Activated T-cell treated with anti-CD3 and anti-CD28 coated beads, Interleukin-2, amount 50 U/mL, for 4 hours (primary cell): ENCODE measurements around the gene ZNF320. TPM values are rescaled to one million over a fixed set of nuclear protein-coding genes. Genes with fewer than 3 reads are reported as not detected.
"Not testable (repeated sequence)": the region's sequence is repeated elsewhere in the genome, so short reads cannot be mapped to it uniquely, and the experiment has no call there.

Experiments used
- ATAC-seq, 2 donors: fragments of 200-7000 bp; cut with Tn5 transposase; one replicate each; pipeline ENCODE4 v1.10.0; 2021
- DNase-seq: peaks from one replicate; pipeline ENCODE4 v3.0.0-alpha.2; 2020
- H3K27me3 Mint-ChIP-seq: one replicate; pipeline ENCODE4 v1.8.0; 2021; ENCODE audit warnings: low read depth, mixed read lengths
- H3K36me3 Mint-ChIP-seq: one replicate; pipeline ENCODE4 v1.8.0; 2022; ENCODE audit warnings: mixed read lengths; ENCODE audit not compliant: insufficient read depth
- H3K4me1 Mint-ChIP-seq: one replicate; pipeline ENCODE4 v1.8.0; 2021; ENCODE audit warnings: low read depth, mixed read lengths
- H3K4me3 Mint-ChIP-seq: one replicate; pipeline ENCODE4 v1.8.0; 2021; ENCODE audit warnings: mild to moderate bottlenecking, moderate library complexity, mixed read lengths
- H3K9me3 Mint-ChIP-seq: one replicate; pipeline ENCODE4 v1.8.0; 2021; ENCODE audit warnings: mixed read lengths
- total RNA-seq, 3 donors: library from RNA; stranded (reverse); gene quantifications; one replicate each; pipeline ENCODE4 v1.2.1, GENCODE V29; 2021

The ZNF320 gene
- total RNA-seq = 10 to 100 TPM in 1 of 3 donors, 1 to 10 TPM in 2; 3.0 to 10.9 (median 3.4) TPM

DNA sequence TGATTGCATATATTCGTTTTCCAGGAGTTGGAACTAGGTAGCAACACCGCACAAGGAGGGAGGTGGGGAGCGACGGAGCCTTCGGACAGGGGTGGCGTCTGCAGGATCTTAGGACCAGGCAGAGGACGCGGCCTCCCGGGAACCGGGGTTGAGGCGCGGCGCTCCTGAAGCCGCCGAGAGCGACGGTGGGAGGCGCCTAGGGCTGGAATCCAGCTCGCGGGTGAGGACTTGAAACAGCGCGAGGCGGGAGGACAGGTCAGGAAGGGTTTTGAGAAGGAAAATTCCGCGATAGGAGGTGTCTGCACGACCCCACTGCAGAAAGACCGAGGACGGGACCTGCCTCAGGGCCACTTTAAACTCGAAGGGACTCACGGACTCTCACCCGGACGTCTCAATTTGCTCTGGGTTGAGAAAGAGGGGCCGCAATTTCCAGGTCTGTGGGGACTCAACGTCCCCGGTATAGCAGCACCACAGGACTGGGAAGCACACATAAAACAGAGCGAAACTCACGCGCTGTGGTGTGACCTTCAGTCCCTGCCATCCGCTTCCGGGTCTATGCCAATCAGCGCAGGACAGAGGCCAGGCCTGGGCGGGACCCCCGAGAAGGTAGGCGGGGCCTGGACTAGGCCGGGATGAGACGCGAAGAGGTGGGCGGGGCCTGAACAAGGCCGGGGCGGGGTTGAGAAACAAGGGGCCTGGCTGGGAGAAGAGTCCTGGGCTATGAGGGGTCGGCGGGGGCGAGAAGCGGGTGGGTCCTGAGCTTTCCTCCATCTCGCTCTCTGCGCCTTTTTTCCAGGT, at the start of gene ZNF320:
ZNF320 (minus strand) TSS at position 498 of the 798 bp plus-strand sequence. CDS start 7,380 bp downstream, outside the sequence.
- Mint-ChIP-seq H3K4me1 (peaks cover 10% of the 10 kb centered on the region), H3K9me3 (peaks cover 8% of the 10 kb centered on the region), H3K27me3 (no peaks in the 10 kb centered on the region), H3K4me3 (peak within 1 kb of the TSS; percentile 90), H3K36me3 (peaks cover 26% of the 10 kb centered on the region)
- ATAC-seq = peak; percentile 100
- peak; percentile 89 for DNase-seq

DNA sequence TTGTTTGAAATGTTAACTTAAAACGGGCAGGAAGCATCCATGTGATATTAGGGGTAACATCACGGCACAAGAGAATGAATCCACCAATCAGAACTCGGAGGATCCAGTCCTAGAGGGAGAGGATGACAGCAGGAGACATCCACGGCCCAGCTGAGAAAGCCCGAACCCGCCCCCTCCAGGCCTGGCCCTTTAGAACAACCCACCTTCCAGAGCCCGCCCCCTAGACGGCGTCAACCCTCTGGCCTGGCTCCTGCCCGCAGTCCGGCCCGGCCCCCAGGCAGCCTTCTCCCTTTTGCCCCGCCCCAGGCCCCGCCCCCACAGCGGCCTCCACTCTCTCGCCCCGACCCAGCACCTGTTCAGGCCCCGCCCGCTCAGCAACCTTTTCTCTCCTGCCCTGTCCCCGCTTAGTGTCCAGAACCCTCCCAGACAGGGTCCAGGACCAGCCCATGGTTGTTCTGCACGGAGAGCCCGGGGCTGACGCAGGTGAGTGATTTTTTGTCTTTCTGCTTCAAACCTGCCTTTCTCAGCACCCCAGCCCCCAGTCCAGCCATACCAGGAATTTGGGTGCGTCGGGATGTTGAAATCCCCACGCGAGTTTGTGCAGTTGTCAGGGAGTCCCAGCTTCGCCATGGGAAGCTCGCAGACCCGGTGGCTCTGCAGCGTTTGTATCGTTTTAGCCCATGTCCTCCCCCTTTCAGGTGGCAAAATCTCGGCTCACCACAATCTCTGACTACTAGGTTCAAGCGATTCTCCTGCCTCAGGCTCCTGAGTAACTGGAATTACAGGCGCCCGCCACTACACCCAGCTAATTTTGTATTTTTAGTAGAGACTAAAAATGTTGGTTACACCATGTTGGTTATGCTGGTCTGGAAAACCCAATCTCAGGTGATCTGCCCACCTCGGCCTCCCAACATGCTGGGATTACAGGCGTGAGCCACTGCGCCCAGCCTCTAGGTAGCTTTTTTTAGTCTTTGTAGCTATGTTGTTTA, 49.2 kb upstream of the ZNF320 start:
- Mint-ChIP-seq H3K27me3 (no peaks in the 10 kb centered on the region), H3K4me1 (peaks cover 7% of the 10 kb centered on the region), H3K36me3 (peaks cover 25% of the 10 kb centered on the region), H3K4me3 (no peak overlapping the region), H3K9me3 (peaks cover 38% of the 10 kb centered on the region)
- ATAC-seq (no peak), DNase-seq (no peak)

DNA sequence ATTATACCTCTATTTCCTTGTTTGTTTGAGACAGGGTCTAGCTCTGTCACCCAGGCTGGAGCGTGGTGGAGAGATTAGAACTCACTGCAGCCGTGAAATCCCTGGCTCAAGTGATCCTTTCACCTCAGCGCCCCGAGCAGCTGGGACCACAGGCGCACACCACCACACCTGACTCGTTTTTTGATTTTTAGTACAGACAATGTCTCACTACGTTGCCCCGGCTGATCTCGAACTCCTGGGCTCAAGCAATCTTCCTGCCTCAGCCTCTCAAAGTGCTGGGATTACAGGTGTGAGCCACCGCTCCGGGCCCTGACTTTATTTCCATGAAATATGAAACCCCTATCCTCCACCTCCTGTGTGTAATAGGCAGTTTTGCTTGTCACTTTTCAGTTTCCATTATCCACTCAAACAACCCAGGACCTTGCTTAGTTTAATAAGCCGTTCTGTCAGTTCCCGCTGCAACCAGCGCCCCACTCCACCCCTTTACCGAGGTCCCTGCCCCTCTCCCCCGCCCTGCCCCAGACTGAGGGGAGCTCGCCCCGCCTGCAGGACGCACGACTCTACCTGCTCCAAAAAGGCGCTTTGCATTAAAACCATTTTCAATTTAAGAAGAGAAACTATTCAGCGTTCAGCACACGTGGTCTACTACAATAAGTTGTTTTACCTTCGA, 48.4 kb upstream of the ZNF320 start:
- no peak for DNase-seq
- no peak for ATAC-seq
- peaks cover 12% of the 10 kb centered on the region for H3K4me1 Mint-ChIP-seq
- H3K9me3 Mint-ChIP-seq = peaks cover 36% of the 10 kb centered on the region
- no peaks in the 10 kb centered on the region for H3K27me3 Mint-ChIP-seq
- no peak overlapping the region for H3K4me3 Mint-ChIP-seq
- H3K36me3 Mint-ChIP-seq = peaks cover 16% of the 10 kb centered on the region

DNA sequence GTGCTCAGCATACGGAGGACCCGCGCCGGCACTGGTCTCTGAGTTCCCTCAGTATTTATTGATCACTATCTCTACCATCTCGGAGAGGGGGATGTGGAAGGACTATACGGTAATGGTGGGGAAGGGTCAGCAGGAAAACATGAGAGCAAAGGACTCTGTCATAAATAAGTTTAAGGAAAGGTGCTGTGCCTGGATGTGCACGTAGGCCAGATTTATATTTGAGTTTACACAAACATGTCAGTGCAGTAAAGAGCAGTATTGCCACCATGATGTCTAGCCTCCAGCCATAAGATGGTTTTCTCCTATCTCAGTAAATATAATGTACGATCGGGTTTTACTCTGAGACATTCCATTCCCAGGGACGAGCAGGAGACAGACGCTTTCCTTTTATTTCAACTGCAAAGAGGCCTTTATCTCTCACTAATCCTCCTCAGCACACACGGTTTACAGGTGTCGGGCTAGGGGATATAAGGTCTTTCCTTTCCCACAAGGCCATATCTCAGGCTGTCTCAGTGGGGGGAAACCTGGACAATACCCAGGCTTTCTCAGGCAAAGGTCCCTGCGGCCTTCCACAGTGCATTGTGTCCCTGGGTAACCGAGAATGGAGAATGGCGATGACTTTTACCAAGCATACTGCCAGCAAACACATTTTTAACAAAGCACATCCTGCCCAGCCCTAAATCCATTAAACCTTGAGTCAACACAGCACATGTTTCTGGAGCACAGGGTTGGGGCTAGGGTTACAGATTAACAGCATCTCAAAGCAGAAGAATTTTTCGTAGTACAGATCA, 47.5 kb upstream of the ZNF320 start:
- not testable (repeated sequence) for H3K36me3 Mint-ChIP-seq, ATAC-seq
- peaks cover 27% of the 10 kb centered on the region for H3K9me3 Mint-ChIP-seq

DNA sequence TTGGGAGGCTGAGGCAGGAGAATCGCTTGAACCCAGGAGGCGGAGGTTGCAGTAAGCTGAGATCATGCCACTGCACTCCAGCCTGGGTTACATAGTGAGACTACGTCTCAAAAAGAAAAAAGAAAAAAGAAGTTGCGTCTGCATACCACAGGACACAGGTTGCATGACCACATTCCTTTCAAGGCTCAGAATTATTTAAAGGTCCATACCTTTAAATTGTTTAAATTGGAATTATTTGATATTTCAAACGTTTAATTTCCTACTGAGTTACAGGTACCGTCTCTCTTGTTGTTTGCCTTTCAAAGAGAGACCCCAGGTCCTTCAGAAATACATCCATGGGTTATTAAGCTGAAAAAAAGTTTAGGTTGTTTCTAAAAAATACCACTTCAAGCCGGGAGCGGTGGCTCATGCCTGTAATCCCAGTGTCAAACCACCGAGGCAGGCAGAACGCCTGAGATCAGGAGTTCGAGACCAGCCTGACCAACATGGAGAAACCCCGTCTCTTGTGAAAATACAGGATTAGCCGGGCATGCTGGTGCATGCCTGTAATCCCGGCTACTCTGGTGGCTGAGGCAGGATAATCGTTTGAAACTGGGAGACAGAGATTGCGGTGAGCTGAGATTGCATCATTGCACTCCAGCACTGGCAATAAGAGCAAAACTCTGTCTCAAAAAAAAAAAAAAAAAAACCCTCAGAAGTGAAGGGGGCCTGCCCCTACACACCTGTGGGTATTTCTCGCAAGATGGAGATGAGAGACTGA, 46.6 kb upstream of the ZNF320 start:
- DNase-seq = no peak
- no peaks in the 10 kb centered on the region for H3K27me3 Mint-ChIP-seq
- H3K36me3 Mint-ChIP-seq = peaks cover 2% of the 10 kb centered on the region
- no peak overlapping the region for H3K4me3 Mint-ChIP-seq
- H3K9me3 Mint-ChIP-seq = peaks cover 20% of the 10 kb centered on the region
- H3K4me1 Mint-ChIP-seq = peaks cover 15% of the 10 kb centered on the region
- no peak for ATAC-seq

More for the DNA sequence above, 47.5 kb upstream of the ZNF320 start:
- H3K27me3 Mint-ChIP-seq, H3K4me3 Mint-ChIP-seq, DNase-seq: not testable (repeated sequence)
- H3K4me1 Mint-ChIP-seq = peaks cover 12% of the 10 kb centered on the region

DNA sequence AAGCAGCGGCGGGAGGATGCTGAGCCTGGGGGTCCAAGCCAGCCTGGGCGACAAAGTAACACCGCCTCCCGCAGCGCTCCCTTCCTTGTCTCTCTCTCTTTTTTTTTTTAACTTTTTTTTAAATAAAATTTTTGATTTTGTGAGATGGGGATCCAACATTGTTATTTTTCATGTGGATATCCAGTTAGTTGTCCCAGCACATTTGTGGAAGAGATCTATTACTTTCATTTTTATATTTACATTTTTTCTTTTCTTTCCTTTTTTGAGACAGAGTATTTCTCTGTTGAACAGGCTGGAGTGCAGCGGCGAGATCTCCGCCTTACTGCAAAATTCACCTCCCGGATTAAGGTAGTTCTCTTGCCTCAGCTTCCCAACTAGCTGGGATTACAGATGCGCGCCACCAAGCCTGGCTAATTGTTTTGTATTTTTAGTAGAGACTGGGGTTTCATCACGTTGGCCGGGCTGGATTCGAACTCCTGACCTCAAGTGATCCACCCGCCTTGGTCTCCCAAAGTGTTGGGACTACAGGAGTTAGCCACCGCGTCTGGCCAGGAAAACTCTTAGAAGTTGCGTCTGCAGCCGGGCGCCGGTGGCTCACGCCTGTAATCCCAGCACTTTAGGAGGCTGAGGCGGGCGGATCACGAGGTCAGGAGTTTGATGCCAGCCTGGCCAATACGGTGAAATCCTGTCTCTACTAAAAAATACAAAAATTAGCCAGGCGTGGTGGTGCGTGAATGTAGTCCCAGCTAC, 45.9 kb upstream of the ZNF320 start:
- Mint-ChIP-seq H3K9me3 (peaks cover 28% of the 10 kb centered on the region), H3K4me3 (peak overlapping the region; percentile 94), H3K36me3 (peaks cover 9% of the 10 kb centered on the region), H3K27me3 (no peaks in the 10 kb centered on the region), H3K4me1 (peaks cover 20% of the 10 kb centered on the region)
- DNase-seq = no peak
- peak in 1 of 2 donors; percentile 13 for ATAC-seq

DNA sequence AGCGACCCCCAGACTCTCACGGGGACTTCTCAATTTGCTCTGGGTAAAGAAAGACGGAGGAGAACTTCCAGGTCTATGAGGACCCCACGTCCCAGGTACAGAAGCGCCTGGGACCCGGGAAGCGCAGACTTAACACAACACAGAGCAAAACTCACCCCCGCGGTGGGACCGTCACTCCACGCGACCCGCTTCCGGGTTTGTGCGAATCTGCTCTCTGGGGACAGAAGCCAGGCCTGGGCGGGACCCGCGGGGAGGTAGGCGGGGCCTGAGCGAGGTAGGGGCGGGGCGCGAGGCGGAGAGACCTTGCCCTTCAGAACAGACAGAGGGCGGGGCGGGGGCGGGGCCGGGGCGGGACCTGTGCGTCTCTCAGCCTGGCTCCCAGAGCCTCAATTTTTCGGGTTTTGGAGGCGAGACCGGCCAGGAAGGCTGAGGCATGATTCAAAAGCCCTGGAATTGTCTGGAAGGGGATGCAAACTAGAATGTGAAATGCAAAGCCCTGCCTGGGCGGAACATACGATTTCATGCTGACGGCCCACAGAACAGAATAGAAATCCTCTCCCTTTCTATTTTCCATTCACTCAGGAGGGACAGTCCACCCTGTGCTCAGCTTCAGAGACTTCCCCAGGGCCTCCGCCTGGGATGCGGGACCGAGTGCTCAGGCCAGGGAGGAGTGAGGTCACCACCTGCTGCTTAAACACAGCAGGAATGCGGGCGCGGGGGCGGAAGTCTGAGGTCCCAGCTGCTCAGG, 45.1 kb upstream of the ZNF320 start:
- Mint-ChIP-seq H3K4me3 (peak overlapping the region; percentile 94), H3K27me3 (no peaks in the 10 kb centered on the region), H3K36me3 (peaks cover 9% of the 10 kb centered on the region), H3K9me3 (peaks cover 29% of the 10 kb centered on the region), H3K4me1 (peaks cover 20% of the 10 kb centered on the region)
- ATAC-seq (peak; percentile 100), DNase-seq (peak; percentile 94)

DNA sequence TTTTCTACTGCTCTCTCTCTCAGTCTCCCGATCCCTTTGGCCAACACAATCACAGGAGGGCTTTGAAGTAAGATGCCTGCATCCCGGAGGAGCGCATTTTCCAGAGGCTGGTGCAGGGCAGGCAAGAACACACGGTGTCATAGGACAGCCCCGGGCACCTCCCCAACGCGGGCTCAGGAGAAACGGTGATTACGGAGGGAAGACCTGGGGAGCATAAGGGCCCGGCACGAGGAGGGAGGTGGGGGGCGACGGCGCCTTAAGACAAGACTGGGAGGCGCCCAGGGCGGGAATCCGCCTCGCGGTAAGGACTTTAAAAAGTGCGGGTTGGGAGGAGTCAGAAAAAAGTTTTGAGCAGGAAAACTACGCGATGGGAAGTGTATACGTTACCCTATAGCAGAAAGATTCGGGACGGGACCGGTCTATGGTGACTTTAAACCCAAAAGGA, 44.5 kb upstream of the ZNF320 start:
- Mint-ChIP-seq H3K9me3 (peaks cover 29% of the 10 kb centered on the region), H3K4me3 (peak overlapping the region; percentile 94), H3K36me3 (peaks cover 10% of the 10 kb centered on the region), H3K4me1 (peaks cover 20% of the 10 kb centered on the region), H3K27me3 (no peaks in the 10 kb centered on the region)
- ATAC-seq (peak; percentile 33 to 36), DNase-seq (no peak)

DNA sequence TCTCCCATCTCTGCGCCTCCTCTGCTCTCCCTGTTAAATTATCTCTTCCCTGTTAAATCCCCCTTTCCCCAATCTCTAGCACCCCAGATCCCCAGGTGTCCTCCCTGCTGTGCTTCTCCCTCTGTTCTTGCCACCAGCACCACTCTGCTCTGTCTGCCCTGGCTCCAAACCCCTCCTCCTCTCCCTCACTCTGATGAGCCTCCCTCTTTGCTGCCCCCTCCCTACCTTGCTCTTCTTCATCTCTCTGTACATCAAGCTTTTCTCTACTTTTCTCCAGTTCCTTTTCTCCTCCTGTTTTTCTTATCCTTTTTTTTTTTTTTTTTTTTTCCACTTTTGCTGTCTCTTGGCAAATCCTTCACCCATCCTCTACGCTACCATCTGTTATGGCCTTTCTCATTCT, 44.1 kb upstream of the ZNF320 start:
- ATAC-seq, H3K27me3 Mint-ChIP-seq, DNase-seq: not testable (repeated sequence)
- H3K4me1 Mint-ChIP-seq = peaks cover 20% of the 10 kb centered on the region
- peak overlapping the region; percentile 94 for H3K4me3 Mint-ChIP-seq
- peaks cover 32% of the 10 kb centered on the region for H3K9me3 Mint-ChIP-seq
- peaks cover 14% of the 10 kb centered on the region for H3K36me3 Mint-ChIP-seq

DNA sequence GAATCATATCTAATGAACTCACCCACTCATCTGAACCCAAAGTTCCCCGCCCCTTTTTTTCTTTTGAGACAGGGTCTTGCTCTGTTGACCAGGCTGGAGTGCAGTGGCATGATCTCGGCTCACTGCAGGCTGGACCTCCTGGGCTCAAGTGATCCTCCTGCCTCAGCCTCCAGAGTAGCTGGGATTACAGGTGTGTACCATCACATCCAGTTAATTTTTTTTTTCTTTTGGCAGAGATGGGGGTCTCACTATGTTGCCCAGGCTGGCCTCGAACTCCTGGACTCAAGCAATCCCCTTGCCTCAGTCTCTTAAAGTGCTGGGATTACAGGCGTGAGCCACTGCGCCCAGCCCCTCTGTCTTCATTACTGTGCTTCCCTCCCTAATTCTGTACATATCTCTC, 43.5 kb upstream of the ZNF320 start:
- Mint-ChIP-seq H3K36me3 (peaks cover 16% of the 10 kb centered on the region), H3K9me3 (peaks cover 29% of the 10 kb centered on the region), H3K4me3 (peak overlapping the region; percentile 94), H3K4me1 (peaks cover 20% of the 10 kb centered on the region)
- DNase-seq, H3K27me3 Mint-ChIP-seq, ATAC-seq: not testable (repeated sequence)

DNA sequence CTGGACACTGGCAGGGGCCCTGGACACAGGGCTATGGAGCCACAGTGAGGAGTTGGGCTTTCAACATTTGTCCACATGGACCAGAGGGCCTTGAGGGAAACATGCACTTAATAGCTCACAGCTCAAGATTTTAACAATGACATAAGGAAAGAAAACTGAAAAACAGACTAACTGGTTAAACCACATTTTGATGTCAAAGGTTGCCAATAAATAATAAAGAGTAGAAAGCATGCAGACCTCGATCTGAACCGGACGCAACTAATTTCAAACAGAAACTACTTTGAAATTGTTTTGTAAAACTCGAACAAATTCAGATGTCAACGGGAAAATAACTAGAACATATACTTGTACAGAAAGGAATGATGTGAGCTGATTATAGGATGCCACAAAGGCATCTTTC, 41.3 kb upstream of the ZNF320 start:
- Mint-ChIP-seq H3K4me1 (peaks cover 20% of the 10 kb centered on the region), H3K9me3 (peaks cover 15% of the 10 kb centered on the region), H3K36me3 (peaks cover 20% of the 10 kb centered on the region), H3K4me3 (no peak overlapping the region), H3K27me3 (no peaks in the 10 kb centered on the region)
- no peak for DNase-seq
- ATAC-seq = no peak

DNA sequence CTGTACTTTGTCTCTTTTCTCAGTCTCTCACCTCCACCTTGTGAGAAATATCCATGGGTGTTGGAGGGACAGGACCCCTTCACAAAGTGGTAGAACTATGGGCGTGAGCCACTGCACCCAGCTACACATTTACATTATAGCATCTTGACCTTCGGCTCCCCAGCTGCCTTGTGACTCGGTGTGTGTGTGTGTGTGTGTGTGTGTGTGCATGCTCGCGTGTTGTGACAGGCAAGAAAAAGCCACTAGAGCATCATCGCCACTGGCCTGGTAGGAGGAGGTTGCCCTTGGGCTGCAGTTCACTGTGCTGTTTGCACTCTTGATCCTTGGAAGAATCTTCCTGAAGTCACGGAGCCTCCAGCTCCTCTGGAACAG, 39.5 kb upstream of the ZNF320 start:
- no peak for DNase-seq
- H3K4me3 Mint-ChIP-seq = no peak overlapping the region
- ATAC-seq = no peak
- H3K27me3 Mint-ChIP-seq = no peaks in the 10 kb centered on the region
- H3K36me3 Mint-ChIP-seq = peaks cover 28% of the 10 kb centered on the region
- H3K4me1 Mint-ChIP-seq = peaks cover 16% of the 10 kb centered on the region
- H3K9me3 Mint-ChIP-seq = peaks cover 22% of the 10 kb centered on the region
